Mesodermal cell (in vitro differentiated cells): ENCODE results near the gene NES.

Experiments used
- H3K27ac ChIP-seq: 2 replicates; pipeline ENCODE4 v1.7.0; 2013; ENCODE audit warnings: mild to moderate bottlenecking, low read depth, low read length, moderate library complexity; ENCODE audit not compliant: severe bottlenecking
- H3K36me3 ChIP-seq: 2 replicates; pipeline ENCODE4 v1.7.1; 2013; ENCODE audit warnings: mild to moderate bottlenecking, low read length, moderate library complexity; ENCODE audit not compliant: control insufficient read depth, insufficient read depth
- H3K4me1 ChIP-seq: one replicate; pipeline ENCODE4 v1.7.1; 2013; ENCODE audit warnings: mild to moderate bottlenecking, low read length; ENCODE audit not compliant: insufficient read depth, control insufficient read depth, poor library complexity, severe bottlenecking
- H3K4me3 ChIP-seq: 2 replicates; pipeline ENCODE4 v1.7.0; 2013; ENCODE audit warnings: low read length, control low read depth, mild to moderate bottlenecking; ENCODE audit not compliant: insufficient read depth, poor library complexity, severe bottlenecking; ENCODE audit errors: extremely low read depth
- H3K9me3 ChIP-seq: 2 replicates; pipeline ENCODE4 v1.7.1; 2013; ENCODE audit warnings: mild to moderate bottlenecking, low read length, moderate library complexity; ENCODE audit not compliant: control insufficient read depth
- WGBS, 2 experiments: methylation state at CpG; one replicate each; pipeline ENCODE4 v1.1.5; 2013; ENCODE audit warnings: missing lambda C conversion rate in 2 of 2; ENCODE audit not compliant: insufficient coverage in 2 of 2; 5-methylcytosine and 5-hydroxymethylcytosine counted together

The NES gene

DNA sequence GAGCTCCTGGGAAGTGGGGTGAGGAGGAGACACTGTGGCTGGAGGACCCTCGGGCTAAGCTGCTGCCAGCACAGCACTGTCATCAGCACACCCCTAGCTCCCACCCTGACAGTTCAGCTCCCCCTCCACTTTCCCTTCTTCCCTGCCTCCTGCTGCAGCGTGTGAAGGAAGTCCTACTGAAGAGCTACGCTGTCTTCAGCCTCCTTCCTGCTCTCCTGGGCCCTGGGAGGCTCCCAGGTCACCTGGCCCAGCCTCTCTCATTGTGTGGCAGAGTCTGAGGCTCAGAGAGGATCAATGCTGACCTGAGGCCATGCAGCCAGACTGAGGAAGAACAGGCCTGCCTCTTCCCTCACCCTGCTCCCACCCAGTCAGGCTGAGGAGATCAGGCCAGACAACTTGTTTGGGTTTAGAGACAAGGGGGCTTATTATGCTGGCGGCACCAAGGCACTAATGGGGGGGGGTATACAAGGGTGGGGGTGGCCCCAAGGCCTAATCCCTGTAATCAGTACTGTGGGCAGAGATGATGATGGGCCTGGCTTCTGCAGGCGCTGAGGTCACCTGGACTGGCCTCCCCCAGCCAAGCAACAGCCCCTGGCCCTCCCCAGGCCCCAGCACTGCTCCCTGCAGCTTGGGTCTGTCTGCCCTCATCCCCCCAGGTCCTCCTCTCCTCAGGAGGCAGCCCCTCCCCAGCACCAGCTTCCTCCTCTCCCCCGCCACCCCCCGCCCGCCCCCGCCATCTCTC lies 9.1 kb downstream of the NES start:
- Histone ChIP-seq H3K4me3 (no peak overlapping the region), H3K4me1 (peaks cover 86% of the 10 kb centered on the region), H3K9me3 (no peaks in the 10 kb centered on the region), H3K27ac (peak overlapping the region; percentile 90), H3K36me3 (peaks cover 27% of the 10 kb centered on the region)
- WGBS, 2 experiments = 34 to 39% methylated on average over 2 to 4 of the region's 9 CpGs

DNA sequence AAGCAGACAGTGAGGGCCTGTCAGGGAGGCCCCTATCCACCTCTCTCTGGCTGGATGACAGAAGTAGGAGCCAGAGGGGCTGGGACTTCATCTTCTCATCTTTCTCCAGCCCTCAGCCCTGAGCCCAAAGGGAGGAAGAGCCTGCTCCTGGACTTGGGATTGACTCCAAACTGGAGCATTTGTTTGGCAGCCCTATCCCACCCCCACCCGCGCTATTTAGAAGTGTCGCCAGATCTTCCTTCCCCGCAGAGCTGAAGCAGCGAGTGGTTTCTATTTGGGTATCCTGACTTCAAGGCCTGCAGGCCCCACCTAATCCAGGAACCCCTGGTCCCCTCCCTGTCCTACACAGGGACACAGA lies 9.6 kb downstream of the NES start:
- 17% methylated on average over 3 of the region's 5 CpGs; no CpG with 5 or more reads in 1 of the 2 experiments for WGBS, 2 experiments
- H3K9me3 ChIP-seq = no peaks in the 10 kb centered on the region
- peaks cover 86% of the 10 kb centered on the region for H3K4me1 ChIP-seq
- peaks cover 22% of the 10 kb centered on the region for H3K36me3 ChIP-seq
- H3K4me3 ChIP-seq = no peak overlapping the region
- peak overlapping the region; percentile 90 for H3K27ac ChIP-seq

DNA sequence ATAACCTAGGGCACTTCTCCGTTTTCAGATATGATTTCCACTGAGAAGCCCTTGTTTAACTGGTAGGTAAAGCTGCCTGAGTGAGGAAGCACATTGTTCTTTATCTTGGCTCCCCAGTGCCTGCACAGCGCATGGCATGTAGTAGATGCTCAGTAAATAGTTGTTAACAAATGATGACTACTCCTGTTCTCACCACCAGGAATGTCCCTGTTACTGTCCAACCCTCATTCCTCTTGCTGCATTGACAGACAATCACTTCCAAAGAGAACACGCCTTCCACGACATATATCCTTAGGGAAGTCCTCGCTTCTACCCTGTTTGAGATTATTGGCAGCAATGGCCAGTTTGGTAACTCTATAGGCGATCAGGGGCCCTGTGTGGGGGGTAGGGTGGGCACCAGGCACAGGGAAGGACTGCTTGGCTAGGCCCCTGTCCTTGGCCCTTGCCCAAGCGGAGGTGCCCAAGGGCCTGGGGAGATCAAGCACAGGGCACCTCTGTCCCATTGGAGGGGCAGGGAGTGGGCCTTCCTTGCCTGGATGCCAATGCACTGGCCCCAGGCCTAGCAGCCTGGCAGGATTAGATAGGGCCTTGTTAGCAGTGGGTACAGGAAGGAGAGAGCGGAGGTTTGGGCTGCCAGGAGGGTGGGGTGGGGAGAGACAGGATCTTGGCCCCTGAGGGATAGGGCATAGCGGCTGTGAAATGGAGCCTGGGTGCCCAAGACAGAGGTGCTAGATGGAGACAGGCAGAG lies 10.2 kb downstream of the NES start:
- 87 to 95% methylated on average over 7 to 8 of the region's 9 CpGs for WGBS, 2 experiments
- Histone ChIP-seq H3K4me3 (no peak overlapping the region), H3K27ac (peak overlapping the region; percentile 90), H3K9me3 (no peaks in the 10 kb centered on the region), H3K4me1 (peaks cover 88% of the 10 kb centered on the region), H3K36me3 (peaks cover 16% of the 10 kb centered on the region)

GRCh38 chr1:156665539-156665938 lies 11.7 kb downstream of the NES start:
- Histone ChIP-seq H3K4me1 (peaks cover 88% of the 10 kb centered on the region), H3K4me3 (no peak overlapping the region), H3K27ac (peak overlapping the region; percentile 97), H3K36me3 (peaks cover 3% of the 10 kb centered on the region), H3K9me3 (no peaks in the 10 kb centered on the region)
- WGBS, 2 experiments = 56 to 69% methylated on average over 2 of the region's 3 CpGs

DNA sequence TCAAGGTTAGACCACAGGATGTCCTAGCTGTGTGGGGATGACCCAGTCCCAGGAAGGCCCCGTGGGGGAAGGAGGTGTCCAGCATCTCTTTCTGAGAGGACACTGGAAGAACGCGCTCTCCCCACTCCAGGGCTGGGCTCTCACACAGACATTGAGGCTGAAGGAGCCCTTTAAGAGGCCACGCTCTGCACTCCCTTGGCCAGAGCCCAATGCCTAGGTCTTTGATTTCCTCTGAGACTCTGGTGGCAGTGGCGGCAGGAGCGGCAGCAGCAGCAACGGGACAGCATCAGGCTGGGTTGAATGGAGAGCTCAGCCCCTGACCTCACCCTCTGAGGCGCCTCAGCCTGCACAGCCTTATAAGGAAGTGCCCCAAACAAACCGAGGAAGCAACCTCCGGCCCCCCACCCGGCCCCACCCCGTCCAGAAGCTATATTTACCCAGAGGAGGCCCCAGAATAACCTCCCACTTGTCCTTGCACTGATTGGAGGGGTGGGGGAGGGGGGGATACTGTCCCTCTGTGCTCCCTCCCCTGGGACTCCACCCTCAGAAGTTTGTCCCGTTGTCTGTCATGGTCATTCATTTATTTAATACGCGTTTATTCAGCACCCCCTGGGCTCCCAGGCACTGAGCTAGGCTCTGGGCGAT lies 12.3 kb downstream of the NES start:
- Histone ChIP-seq H3K4me3 (no peak overlapping the region), H3K36me3 (no peaks in the 10 kb centered on the region), H3K4me1 (peaks cover 86% of the 10 kb centered on the region), H3K27ac (peak overlapping the region; percentile 97), H3K9me3 (no peaks in the 10 kb centered on the region)
- 32 to 34% methylated on average over 12 of the region's 16 CpGs for WGBS, 2 experiments

DNA sequence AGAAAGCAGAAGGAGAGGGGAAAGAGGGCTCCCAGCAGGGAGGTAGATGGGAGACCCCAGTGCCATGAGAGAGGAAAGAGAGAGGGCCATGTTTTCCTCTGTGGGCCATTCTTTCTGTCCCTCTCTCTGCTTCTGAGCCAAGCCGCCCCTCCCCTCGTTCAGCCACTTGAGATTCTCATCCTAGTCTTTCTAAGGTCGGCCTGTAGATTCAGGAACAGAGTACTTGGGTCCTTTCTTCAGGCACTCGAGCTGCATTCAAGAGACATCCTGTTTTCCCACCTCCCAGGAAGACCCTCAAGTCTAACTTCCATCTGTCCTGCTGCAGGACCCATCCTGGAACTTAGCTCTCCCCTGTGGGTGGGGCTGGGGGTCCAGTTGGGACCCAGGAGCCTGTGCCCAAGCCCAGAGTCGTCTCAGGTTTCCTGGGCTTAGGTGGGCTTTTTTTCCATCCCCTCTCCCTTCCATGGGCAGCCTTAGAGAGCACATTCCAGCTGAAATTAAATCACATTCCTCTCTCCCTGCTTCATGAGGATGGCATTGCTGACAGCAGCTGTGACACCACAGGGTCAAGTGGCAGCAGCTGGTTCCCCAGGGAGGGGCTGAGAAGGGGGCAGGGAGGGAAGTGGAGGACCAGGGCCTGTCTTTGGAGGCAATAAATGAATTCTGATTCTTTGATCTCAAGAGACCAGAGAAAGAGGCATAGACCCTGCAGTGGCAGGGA lies 13.0 kb downstream of the NES start:
- peak overlapping the region; percentile 97 for H3K27ac ChIP-seq
- 11 to 28% methylated on average over 3 to 5 of the region's 5 CpGs for WGBS, 2 experiments
- no peak overlapping the region for H3K4me3 ChIP-seq
- peaks cover 86% of the 10 kb centered on the region for H3K4me1 ChIP-seq
- H3K9me3 ChIP-seq = no peaks in the 10 kb centered on the region
- H3K36me3 ChIP-seq = no peaks in the 10 kb centered on the region

DNA sequence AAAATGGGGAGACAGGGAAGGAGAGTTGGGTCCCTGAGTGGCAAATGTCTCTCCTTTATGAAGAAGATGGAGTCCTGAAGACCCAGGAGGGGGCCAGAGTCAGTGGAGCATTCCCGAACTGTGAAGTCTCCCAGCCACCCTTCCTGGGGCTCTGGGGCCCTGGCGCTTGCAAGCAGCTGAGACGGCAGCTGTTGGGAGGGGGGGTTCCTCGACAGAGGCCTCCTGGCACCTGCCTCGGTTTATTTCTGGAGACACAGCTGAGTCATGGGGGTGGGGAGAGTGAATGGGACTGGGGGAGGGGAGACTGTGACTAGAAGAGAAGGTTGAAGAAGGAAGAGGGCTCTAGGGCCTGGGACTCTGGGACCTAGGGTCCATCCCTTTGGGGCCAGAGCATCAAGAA lies 14.0 kb downstream of the NES start:
- peak overlapping the region; percentile 97 for H3K27ac ChIP-seq
- peaks cover 78% of the 10 kb centered on the region for H3K4me1 ChIP-seq

GRCh38 chr1:156662800-156663055 lies 14.5 kb downstream of the NES start:
- no peak overlapping the region for H3K4me3 ChIP-seq
- H3K9me3 ChIP-seq = no peaks in the 10 kb centered on the region
- WGBS, 2 experiments = 92 to 93% methylated on average over 5 of the region's 5 CpGs
- peak overlapping the region; percentile 97 for H3K27ac ChIP-seq
- H3K36me3 ChIP-seq = no peaks in the 10 kb centered on the region
- peaks cover 74% of the 10 kb centered on the region for H3K4me1 ChIP-seq

More for the DNA sequence above, 14.0 kb downstream of the NES start:
- no peaks in the 10 kb centered on the region for H3K9me3 ChIP-seq
- peak overlapping the region; percentile 8 for H3K4me3 ChIP-seq
- 18 to 24% methylated on average over 5 of the region's 5 CpGs for WGBS, 2 experiments
- H3K36me3 ChIP-seq = no peaks in the 10 kb centered on the region

- Histone ChIP-seq H3K4me1 (peaks cover 74% of the 10 kb centered on the region), H3K4me3 (no peak overlapping the region)
- 42 to 48% methylated on average over 12 of the region's 12 CpGs for WGBS, 2 experiments
Measured at GRCh38 chr1:156662005-156662799, 15.0 kb downstream of the NES start.

GRCh38 chr1:156660752-156661112 lies 16.5 kb downstream of the NES start:
- no peaks in the 10 kb centered on the region for H3K9me3 ChIP-seq
- H3K4me3 ChIP-seq = peak overlapping the region; percentile 21
- peak overlapping the region; percentile 97 for H3K27ac ChIP-seq
- 100% methylated on average over 1 of the region's 2 CpGs; no CpG with 5 or more reads in 1 of the 2 experiments for WGBS, 2 experiments
- no peaks in the 10 kb centered on the region for H3K36me3 ChIP-seq
- H3K4me1 ChIP-seq = peaks cover 74% of the 10 kb centered on the region

More at GRCh38 chr1:156662005-156662799, 15.0 kb downstream of the NES start:
- Histone ChIP-seq H3K36me3 (no peaks in the 10 kb centered on the region), H3K9me3 (no peaks in the 10 kb centered on the region), H3K27ac (peak overlapping the region; percentile 97)
